IPS-NIHi11 (cell line): Measurements from ENCODE around the gene PSORS1C1.

Source experiments
- DNase-seq: peaks from one replicate; pipeline ENCODE4 v3.0.0; 2012; ENCODE audit warnings: mixed read lengths, low spot score

PSORS1C1 gene

GRCh38 chr6:31096215-31096614 is 18.4 kb upstream of the PSORS1C1 start:
- DNase-seq = no peak

- DNase-seq = no peak
Observed at GRCh38 chr6:31096656-31097055, 17.9 kb upstream of the PSORS1C1 start.

- no peak for DNase-seq
Observed at GRCh38 chr6:31098449-31098938, 16.1 kb upstream of the PSORS1C1 start.

GRCh38 chr6:31103136-31103535 is 11.5 kb upstream of the PSORS1C1 start:
- no peak for DNase-seq

- no peak for DNase-seq
Observed at GRCh38 chr6:31107052-31107451, 7.5 kb upstream of the PSORS1C1 start.

- DNase-seq = peak; percentile 67
Observed at GRCh38 chr6:31110825-31111582, 3.6 kb upstream of the PSORS1C1 start.

- DNase-seq = no peak
Observed at GRCh38 chr6:31111712-31112111, 2.9 kb upstream of the PSORS1C1 start.

- no peak for DNase-seq
Observed at GRCh38 chr6:31112478-31112877, 2.1 kb upstream of the PSORS1C1 start, which contains the start of gene C6orf15. Gene C6orf15, minus strand, starts transcription at chr6:31112575. Its CDS starts 20 bp downstream, at chr6:31112555.

- no peak for DNase-seq
Observed at GRCh38 chr6:31113861-31114540, 599 bp upstream of the PSORS1C1 start.

- DNase-seq = no peak
Observed at GRCh38 chr6:31114970-31115849, 610 bp downstream of the PSORS1C1 start.

GRCh38 chr6:31115941-31116560 is 1.5 kb downstream of the PSORS1C1 start:
- no peak for DNase-seq

- DNase-seq = no peak
Observed at GRCh38 chr6:31116661-31117385, 2.2 kb downstream of the PSORS1C1 start.

- no peak for DNase-seq
Observed at GRCh38 chr6:31118178-31118577, 3.6 kb downstream of the PSORS1C1 start.

GRCh38 chr6:31120151-31120915 is 5.7 kb downstream of the PSORS1C1 start, which contains the start of gene CDSN:
Gene CDSN, minus strand, starts transcription at chr6:31120446. Its CDS starts 27 bp downstream, at chr6:31120419.
- no peak for DNase-seq

GRCh38 chr6:31121131-31121790 is 6.7 kb downstream of the PSORS1C1 start:
- DNase-seq = no peak

GRCh38 chr6:31122791-31123706 is 8.4 kb downstream of the PSORS1C1 start:
- DNase-seq = peak; percentile 45

GRCh38 chr6:31125162-31125561 is 10.6 kb downstream of the PSORS1C1 start:
- DNase-seq = peak; percentile 39

GRCh38 chr6:31125586-31126363 is 11.2 kb downstream of the PSORS1C1 start:
- no peak for DNase-seq
